ENCODE measurements around the gene MAP1LC3C.
"Not testable (repeated sequence)": the region's sequence is repeated elsewhere in the genome, so short reads cannot be mapped to it uniquely, and the experiment has no call there.

MAP1LC3C gene

GRCh38 chr1:241992734-241993133 is 6.2 kb downstream of the MAP1LC3C start:
- no peak for DNase-seq (ENCODE audit: low read depth)

- no peak for DNase-seq (ENCODE audit: low read depth)
These were observed 8.9 kb downstream of the MAP1LC3C start for GRCh38 chr1:241990040-241990439.

GRCh38 chr1:241988389-241988930 is 10.4 kb downstream of the MAP1LC3C start:
- not testable (repeated sequence) for DNase-seq (ENCODE audit: low read depth)

DNA sequence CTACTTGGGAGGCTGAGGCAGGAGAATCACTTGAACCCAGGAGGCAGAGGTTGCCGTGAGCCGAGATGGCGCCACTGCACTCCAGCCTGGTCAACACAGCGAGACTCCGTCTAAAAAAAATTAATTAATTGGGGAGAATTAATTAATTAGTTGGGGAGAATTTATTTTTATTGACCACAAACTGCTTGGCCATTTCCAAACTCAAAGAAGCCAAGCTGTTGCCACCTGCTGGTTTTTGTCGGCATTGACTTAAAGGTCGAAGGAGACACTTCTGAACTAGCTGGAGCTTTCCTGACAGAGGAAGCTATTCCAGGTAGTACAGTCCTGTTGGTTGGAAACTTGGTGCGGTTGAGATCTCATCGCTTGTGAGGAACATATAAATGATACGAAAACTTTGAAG is 13.1 kb downstream of the MAP1LC3C start:
- no peak for DNase-seq (ENCODE audit: low read depth)

GRCh38 chr1:241979926-241980325 is 19.0 kb downstream of the MAP1LC3C start:
- no peak for DNase-seq (ENCODE audit: low read depth)

GRCh38 chr1:241979071-241979470 is 19.8 kb downstream of the MAP1LC3C start:
- no peak for DNase-seq (ENCODE audit: low read depth)

DNA sequence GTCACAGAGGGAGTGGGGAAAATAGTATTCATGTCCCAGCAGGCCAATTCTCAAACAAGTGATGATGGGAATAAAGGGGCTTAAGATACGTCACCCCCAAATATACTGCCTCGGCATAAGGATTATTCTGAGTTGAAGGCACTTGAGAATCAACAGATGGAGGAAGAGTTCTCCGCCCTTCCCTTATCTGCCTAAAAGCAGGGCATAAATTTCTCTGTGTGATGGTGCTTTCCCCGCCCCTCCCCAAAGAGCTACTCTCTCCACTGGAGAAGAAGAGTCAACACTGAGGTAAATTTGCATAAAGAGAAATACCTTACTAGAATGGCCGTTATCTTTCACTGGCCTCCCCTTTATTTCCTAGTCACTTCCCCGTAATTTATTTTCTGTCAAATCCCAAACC is 22.7 kb downstream of the MAP1LC3C start:
- no peak for DNase-seq (ENCODE audit: low read depth)

DNA sequence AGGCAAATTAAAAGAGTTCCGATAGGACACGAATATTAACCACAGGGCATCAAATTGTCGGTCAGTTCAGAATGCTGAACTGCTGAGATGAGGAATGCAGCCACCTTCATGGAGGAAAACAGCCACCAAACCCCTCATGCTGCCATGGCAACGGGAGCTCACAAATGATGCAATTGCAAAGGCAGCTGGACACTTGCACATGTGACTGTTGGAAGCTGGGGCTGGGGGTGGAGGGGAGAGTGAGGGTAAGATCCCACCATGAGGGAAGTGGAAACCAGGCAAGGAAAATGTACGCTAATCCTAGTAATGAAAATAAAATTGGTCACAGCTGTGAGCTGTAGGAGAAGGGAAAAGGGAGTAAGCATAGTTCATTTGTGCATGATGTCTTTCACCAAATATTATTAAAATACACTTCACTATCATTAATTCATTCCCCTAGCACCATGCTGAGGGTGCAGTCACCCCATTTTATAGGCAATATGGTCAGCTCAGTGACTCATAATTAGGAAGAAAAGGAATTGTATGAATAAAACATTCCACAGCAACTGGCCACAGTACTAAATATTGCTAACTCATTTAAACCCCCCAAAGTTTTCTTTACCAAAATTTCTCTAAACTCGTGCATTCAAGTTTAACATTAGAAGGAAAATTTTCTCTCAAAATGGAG is 26.1 kb downstream of the MAP1LC3C start:
- no peak for DNase-seq (ENCODE audit: low read depth)

- no peak for DNase-seq (ENCODE audit: low read depth)
These were observed 30.3 kb downstream of the MAP1LC3C start for GRCh38 chr1:241968611-241969010.

DNA sequence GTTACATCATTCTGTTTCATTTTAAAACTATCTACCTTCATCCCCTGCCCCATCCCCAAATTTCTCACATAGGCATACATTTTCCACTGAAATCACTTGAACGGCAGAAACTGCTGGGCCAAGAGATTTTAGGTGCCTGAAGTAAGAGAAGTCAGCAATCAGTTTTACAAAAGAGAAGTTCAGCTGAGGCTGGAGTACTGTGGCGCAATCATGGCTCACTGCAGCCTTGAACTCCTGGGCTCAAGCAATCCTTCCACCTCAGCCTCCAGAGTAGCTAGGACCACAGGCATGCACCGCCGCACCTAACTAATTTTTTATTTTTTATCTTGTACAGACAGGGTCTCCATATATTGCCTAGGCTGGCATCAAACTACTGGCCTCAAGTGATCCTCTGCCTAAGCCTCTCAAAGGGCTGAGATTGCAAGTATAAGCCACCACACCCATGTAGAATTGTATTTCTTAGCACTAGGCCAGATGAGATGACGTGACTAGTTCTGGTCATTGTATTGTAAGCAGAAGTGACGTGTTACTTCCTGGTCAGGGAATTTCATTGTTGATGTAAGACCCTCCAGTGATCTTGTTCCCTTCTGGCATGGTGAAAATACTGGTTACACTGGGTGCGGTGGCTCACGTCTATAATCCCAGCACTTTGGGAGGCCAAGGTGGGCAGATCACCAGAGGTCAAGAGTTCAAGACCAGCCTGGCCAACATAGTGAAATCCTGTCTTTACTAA is 34.2 kb downstream of the MAP1LC3C start:
- DNase-seq (ENCODE audit: low read depth), result no peak

GRCh38 chr1:241963722-241964121 is 35.2 kb downstream of the MAP1LC3C start:
- DNase-seq (ENCODE audit: low read depth), result no peak

DNA sequence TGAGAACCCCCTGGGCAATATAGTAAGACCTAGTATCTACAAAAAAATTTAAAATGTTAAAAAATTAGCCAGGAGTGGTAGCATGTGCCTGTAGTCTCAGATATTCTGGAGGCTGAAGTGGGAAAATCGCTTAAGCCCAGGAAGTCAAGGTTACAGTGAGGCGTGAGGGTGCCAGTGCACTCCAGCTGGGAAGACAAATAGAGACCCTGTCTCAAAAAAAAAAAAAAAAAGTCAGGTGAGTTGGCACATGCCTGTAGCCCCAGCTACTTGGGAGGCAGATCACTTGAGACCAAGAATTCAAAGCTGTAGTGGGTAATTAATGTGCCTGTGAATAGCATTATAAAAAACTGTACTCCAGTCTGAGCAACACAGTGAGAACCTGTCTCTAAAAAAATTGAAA is 36.7 kb downstream of the MAP1LC3C start:
- no peak for DNase-seq (ENCODE audit: low read depth)

- no peak for DNase-seq (ENCODE audit: low read depth)
These were observed 41.0 kb downstream of the MAP1LC3C start, which contains the start of gene BECN2 for GRCh38 chr1:241957692-241958494. TSS of gene BECN2 (plus strand) at chr1:241957767. CDS start at chr1:241957767, 0 bp downstream.

GRCh38 chr1:241950390-241950789 is 48.5 kb downstream of the MAP1LC3C start:
- no peak for DNase-seq (ENCODE audit: low read depth)

- no peak for DNase-seq (ENCODE audit: low read depth)
These were observed 51.5 kb downstream of the MAP1LC3C start for GRCh38 chr1:241947354-241947753.

Measured in activated T-cell treated with anti-CD3 and anti-CD28 coated beads for 48 hours (primary cell).